GM18868 (cell line): ENCODE results near the gene AXIN1.

Experiments used
- ATAC-seq: cut with Tn5 transposase; IDR thresholded peaks from one replicate; pipeline ENCODE4 v1.9.1; 2021; ENCODE audit warnings: mild to moderate bottlenecking, moderate library complexity; ENCODE audit not compliant: unreplicated experiment

AXIN1 gene

GRCh38 chr16:303760-304505, 48.6 kb downstream of the AXIN1 start:
- no peak for ATAC-seq

GRCh38 chr16:301950-302349, 50.6 kb downstream of the AXIN1 start:
- ATAC-seq, result no peak

- no peak for ATAC-seq
Observed at GRCh38 chr16:301235-301634, 51.3 kb downstream of the AXIN1 start.

GRCh38 chr16:297832-298231, 54.7 kb downstream of the AXIN1 start:
- ATAC-seq, result no peak

- no peak for ATAC-seq
Observed at GRCh38 chr16:296806-297510, 55.6 kb downstream of the AXIN1 start.

GRCh38 chr16:296276-296675, 56.2 kb downstream of the AXIN1 start:
- ATAC-seq, result no peak

GRCh38 chr16:293043-293775, 59.3 kb downstream of the AXIN1 start:
- no peak for ATAC-seq

- ATAC-seq, result no peak
Observed at GRCh38 chr16:291539-291938, 61.0 kb downstream of the AXIN1 start.

GRCh38 chr16:290681-291405, 61.7 kb downstream of the AXIN1 start:
- no peak for ATAC-seq

GRCh38 chr16:290015-290680, 62.4 kb downstream of the AXIN1 start:
- ATAC-seq, result no peak

GRCh38 chr16:289395-289997, 63.0 kb downstream of the AXIN1 start:
- no peak for ATAC-seq

GRCh38 chr16:287981-288920, 64.3 kb downstream of the AXIN1 start:
- ATAC-seq, result no peak

- no peak for ATAC-seq
Observed at GRCh38 chr16:287298-287811, 65.2 kb downstream of the AXIN1 start.

GRCh38 chr16:286491-287297, 65.8 kb downstream of the AXIN1 start:
- no peak for ATAC-seq

GRCh38 chr16:285146-286055, 67.1 kb downstream of the AXIN1 start:
- ATAC-seq, result no peak

- ATAC-seq, result no peak
Observed at GRCh38 chr16:284204-285120, 68.1 kb downstream of the AXIN1 start.
